ENCODE results near the gene FBLN5.

DNA sequence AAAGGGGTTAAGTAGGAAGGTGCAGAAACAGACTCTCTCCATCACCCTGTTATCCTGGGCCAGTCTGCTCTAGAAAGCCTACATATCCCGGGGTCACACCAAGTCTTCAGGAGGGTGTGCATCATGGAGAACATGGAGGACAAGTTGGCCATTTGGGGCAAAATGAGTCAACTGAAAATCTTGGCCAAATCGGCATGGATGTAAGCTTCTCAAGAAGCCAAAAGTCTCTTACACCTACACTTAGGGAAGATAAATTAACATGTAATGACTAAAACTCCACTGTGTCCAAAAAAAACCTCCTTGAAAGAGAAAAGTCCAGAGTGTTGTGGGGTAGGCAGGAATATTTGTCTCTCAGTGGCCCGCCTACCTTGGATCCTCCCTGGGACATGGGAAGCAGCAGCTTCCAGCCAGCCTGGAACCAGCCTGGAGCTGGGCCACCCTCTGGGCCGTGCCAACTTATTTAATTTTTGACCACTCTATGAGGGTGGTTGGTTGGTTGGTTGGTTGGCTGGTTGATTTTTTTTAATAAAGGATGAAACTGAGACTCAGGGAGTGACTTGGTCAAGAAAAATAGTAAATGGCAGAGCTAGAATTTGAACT lies 62.3 kb downstream of the FBLN5 start:
- TF ChIP-seq EZH2 (IDR thresholded peaks at IDR 0.05) (no peak), FOXP2 (optimal IDR thresholded peaks at IDR 0.05; ENCODE audit: control extremely low read depth, extremely low read length, insufficient read depth) (no peak)
